NK-92 (cell line): ENCODE data around the gene BCL2L11.
"Not testable (repeated sequence)": the region's sequence is repeated elsewhere in the genome, so short reads cannot be mapped to it uniquely, and the experiment has no call there.

Experiments
- DNase-seq: peaks from one replicate; lab custom pipeline; 2025; ENCODE audit not compliant: unreplicated experiment; lab: John Stamatoyannopoulos, UW

Gene BCL2L11, protein sequence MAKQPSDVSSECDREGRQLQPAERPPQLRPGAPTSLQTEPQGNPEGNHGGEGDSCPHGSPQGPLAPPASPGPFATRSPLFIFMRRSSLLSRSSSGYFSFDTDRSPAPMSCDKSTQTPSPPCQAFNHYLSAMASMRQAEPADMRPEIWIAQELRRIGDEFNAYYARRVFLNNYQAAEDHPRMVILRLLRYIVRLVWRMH

DNA sequence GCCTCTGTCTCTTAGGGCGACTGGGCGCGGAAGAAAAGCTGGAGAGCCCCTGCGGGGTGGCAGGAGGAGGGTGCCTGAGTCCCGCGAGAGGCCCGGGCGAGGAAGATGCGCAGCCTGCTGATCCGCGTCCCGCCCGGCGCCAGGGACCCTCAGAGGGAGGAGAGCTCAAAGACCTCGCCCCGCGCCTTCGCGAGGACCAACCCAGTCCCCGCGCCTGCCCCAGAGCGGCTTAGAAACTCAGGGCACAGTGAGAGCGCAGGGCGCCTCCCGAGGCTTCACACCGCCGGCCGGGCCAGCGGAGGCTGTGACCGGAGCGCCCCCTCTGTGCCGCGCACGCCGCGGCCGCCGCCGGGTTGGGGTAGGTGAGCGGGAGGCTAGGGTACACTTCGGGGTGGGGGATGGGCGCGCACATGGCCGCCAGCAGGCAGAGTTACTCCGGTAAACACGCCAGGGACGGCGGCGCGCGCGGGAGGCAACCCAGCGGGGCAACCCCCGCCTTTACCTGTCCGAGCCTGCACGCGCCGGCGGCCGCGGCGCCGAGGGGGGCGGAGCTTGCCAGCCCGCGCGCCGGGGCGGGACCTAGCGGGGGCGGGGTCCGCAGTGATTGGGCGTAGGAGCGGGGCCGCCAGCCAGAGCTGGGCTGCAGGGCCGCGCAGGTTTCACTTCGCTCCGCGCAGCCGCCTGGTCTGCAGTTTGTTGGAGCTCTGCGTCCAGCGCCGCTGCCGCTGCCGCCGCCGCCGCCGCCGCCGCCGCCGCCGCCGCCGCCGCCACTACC is at the start of gene BCL2L11:
Gene BCL2L11, plus strand, starts transcription at position 662 of the 775 bp plus-strand sequence. CDS start 2,832 bp downstream, outside the sequence.
- DNase-seq: peak; percentile 18

DNA sequence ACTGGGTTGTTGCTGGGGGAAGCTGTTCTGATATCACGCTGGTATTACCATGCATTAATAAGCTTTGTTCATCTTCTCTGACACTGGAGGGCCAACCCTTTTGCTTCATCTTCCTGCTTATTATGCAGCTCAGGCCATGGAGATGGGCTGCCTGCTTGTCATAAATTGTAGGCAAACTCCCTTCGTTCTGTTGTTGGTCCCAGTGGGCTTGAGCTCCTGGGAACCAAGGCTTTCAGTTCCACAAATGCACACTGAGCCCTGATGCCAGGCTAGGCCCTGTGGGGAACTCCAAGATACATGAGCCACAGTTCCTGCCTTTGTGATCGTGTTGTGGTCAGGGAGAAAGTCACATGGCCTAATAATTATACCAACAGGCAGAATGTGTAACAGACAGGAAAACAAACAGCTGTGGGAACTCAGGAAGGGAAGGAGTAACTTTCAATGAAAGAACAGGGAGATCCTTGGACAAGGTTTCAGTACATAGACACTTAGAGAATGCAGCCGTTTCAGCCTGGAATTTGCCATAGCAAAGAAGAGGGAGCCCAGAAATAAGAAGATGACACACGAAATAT is 49.0 kb upstream of the BCL2L11 start:
- DNase-seq: no peak

DNA sequence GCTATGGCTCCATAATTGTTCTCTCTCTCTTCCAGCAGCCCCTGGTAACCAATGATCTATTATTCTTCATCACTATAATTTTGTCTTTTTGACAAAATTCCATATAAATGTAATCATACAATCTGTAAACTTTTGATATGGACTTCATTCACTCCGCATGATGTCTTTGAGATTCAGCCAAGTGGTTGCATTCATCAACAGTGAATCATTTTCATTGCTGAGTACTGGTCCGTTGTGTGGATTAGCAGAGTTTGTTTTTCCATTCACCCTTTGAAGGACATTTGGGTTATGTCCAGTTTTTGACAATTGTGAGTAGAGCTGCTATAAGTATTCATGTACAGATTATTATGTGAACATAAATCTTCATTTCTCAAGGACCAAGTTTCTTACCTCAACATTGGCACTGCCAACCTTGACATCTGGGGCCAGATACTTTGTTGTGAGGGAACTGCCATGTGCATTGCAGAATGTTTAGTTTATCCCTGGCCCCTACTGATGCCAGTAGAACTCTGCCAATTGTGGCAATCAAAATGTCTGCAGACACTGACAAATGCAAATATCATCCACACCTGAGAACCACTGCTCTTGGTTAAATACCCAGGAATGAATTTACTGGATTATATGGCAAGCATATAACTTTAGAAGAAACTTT is 48.4 kb upstream of the BCL2L11 start:
- DNase-seq: no peak

- not testable (repeated sequence) for DNase-seq
Measured at GRCh38 chr2:111082659-111083058, 38.1 kb upstream of the BCL2L11 start.

DNA sequence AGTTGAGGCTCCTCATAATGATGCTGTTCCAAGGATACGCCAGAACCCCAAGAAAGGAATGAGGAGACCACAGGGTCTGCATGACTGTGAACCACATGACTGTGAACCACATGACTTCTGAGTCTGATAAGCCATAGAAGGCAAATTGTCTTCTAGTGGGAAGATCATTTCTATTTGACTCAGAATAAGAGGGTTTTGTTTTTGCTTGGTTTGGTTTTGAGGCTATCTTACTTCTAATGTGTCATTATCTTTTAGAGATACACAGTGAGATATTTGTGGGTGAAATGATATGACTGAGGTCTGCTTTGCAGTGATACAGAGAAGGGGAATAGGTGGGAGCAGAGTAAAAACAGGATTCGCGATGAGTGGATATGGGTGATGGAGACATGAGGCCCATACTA is 28.9 kb upstream of the BCL2L11 start:
- no peak for DNase-seq

DNA sequence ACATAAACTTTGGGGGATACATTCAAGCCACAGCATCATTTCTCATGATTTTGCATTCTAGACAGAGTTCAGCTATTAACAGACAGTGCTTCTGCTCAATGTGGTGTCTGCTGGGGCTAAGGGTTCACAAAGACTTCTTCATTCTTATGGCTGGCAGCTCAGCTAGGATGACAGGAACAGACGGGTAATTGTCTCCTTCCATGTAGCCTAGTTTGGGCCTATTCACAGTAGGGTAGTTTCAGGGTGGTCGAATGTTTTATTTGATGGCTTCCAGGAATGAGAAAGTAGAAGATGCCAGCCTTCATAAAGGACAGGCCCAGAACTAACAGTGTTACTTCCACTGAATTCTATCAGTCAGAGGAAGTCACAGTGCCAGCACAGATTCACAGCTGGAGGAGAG is 26.0 kb upstream of the BCL2L11 start:
- DNase-seq: no peak

DNA sequence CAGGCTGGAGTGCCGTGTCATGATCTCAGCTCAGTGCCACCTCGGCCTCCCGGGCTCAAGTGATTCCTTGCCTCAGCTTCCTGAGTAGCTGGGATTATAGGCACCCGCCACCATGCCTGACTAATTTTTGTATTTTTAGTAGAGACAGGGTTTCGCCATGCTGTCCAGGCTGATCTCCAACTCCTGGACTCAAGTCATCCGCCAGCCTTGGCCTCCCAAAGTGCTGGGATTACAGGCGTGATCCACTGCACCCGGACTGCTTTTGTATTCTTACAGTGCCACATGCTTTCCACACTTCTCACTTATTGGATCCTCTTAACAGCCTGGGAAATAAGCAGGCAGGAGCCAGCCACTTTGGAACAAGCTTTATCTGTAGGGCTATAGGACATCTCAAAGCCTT is 25.3 kb upstream of the BCL2L11 start:
- DNase-seq: no peak

GRCh38 chr2:111099402-111099801 is 21.3 kb upstream of the BCL2L11 start:
- no peak for DNase-seq

DNA sequence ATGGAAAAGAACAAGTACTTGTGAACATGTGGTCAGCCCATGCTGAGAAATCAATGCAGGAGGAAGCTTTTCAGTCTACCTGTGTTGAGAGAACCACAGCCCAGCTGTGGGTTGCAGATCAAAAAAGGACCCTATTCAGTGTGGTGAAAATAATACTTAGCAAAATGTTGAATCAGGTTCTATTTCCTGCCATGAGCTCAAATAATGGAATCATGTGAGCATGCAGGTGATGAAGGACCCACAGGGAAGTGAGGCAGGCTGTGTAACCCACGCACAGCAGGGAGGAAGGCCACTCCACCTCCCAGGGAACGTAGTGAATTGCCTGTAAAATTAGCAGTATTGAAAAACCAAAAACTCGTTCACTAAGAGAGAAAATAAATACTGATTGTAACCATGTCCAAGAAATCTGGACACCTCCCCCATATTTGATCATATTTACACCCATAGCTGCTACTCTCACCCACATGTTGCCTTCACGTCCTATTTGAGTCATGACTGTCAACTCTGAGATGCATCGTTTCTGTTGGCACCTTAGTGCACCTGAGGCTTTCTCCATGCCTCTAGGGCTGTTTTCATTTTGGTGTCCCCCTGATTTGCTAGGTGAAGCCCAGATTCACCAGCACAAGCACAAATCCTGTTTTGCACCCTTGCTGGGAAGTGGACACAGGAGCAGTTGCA is 20.5 kb upstream of the BCL2L11 start:
- DNase-seq: no peak

- no peak for DNase-seq
Measured at GRCh38 chr2:111100765-111101162, 19.9 kb upstream of the BCL2L11 start.

DNA sequence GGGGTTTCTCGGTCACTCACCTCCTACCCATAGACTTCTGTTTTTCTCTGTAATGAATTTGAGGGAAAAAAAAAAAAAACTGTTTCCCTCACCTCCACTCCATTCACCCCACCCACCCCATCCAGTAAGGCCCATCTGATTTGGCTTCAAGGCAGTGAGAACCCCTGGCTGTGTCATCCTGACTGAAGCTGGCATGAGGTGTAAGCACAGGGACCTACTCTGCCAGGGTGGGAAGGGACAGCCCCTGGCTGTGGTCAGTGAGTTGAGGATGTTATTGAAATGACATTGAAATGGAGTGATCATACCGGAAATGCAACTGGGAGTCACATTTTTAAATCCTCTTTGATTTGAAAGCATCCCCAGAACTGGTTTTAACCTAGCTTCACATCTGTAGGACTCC is 19.1 kb upstream of the BCL2L11 start:
- DNase-seq: no peak

DNA sequence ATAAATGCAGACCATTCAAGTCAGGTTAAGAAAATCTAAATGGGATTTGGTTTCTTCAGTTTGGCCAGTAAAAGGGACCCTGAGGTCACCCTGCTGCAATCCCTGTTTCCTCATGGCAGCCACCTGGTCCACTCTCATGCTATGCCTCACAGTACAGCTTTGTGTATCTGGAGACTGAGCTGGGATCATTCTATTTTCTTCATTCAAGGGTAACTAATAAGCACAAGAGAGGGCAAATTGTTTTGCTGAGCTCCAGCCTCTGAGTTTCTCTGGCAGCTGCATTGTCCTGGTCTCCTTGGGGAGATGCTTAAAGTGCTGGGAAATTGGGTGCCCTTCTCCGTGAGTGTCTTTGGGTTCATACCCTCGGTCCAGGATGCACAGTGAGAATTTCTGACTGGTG is 18.5 kb upstream of the BCL2L11 start:
- no peak for DNase-seq

DNA sequence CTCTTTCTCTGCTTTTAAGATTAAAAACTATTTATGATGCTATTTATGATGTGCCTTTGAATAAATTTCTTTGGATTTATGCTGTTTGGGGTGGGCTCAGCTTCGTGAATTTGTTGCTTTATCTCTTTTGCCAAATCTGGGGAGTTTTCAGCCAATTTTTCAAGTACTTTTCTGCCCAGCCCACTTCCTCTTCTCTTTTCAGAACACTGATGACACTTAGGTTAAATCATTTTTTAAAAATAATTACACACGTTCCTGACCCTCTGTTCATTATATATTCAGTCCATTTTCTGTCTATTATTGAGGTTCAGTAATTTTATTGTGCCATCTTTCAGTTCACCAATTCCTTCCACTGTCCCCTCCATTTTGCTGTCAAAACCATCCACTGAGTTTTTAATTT is 14.8 kb upstream of the BCL2L11 start:
- DNase-seq: no peak

- no peak for DNase-seq
Measured at GRCh38 chr2:111106706-111107105, 14.0 kb upstream of the BCL2L11 start.

DNA sequence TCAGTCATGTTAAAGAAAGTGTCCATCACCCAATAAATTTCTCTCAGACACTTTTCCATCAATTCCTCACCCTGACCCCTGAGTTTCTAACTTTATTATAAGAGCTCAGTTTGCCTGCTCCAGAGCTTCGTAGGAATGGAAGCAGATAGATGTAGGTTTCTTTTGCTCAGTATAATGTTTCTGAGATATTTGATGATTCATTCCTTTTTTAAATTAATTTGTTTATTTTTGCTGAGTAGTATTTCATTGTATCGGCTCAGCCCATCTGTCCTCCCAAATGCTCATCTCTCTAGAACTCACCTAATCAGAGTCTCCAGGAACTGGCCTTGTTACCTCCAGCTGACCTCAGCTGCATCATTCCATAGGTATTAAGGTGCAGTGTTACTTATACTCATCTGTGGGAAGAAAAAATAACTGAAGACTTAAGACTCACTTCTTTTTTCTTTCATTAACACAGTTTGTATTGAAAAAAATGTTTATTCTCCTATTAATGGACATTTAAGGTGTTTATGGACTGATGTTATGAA is 11.9 kb upstream of the BCL2L11 start:
- no peak for DNase-seq

GRCh38 chr2:111111101-111111755 is 9.5 kb upstream of the BCL2L11 start:
- DNase-seq: no peak

DNA sequence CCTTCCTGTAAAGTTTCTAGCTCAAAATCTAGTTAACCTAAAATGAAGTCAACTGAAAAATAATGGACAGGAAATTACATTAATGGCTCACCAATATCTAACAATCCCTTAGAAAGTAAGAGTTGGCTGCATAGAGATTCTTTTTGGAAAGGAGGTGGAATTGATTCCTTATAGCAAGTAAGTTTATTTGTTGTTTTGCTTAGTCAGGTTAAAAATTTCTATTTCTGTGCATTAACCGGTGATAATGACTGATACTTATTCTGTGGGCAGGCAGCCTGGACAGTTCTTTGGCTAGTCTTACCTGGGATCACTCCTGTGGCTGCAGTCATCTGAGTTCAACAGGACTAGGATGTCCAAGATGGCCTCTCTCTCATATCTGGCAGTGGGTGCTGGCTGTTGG is 6.9 kb upstream of the BCL2L11 start:
- DNase-seq: no peak

GRCh38 chr2:111116011-111116746 is 4.5 kb upstream of the BCL2L11 start:
- no peak for DNase-seq

GRCh38 chr2:111116843-111117597 is 3.7 kb upstream of the BCL2L11 start:
- no peak for DNase-seq
